D721Med (cell line): ENCODE data around the gene ENPP6.
"Not testable (repeated sequence)": the region's sequence is repeated elsewhere in the genome, so short reads cannot be mapped to it uniquely, and the experiment has no call there.

Experiments
- DNase-seq: peaks from one replicate; pipeline ENCODE4 v3.0.0; 2011; ENCODE audit warnings: low spot score; ENCODE audit not compliant: insufficient read length
- FAIRE-seq: peaks from 2 replicates; lab custom pipeline; 2011; peaks lifted over from hg19 to GRCh38; lab: Jason Lieb, UNC
- CTCF ChIP-seq: IDR thresholded peaks from 2 replicates; pipeline ENCODE4 v1.5.1; 2012; ENCODE audit warnings: mild to moderate bottlenecking, control low read depth; ENCODE audit not compliant: insufficient read depth; ENCODE audit errors: missing control alignments

The ENPP6 gene

GRCh38 chr4:184143770-184144564 lies 73.7 kb downstream of the ENPP6 start:
- FAIRE-seq (no peak), DNase-seq (no peak)
- TF ChIP-seq CTCF = no peak

- DNase-seq (no peak), FAIRE-seq (no peak)
- no peak for TF ChIP-seq CTCF
Measured at GRCh38 chr4:184142121-184143000, 75.3 kb downstream of the ENPP6 start.

- not testable (repeated sequence) for DNase-seq, FAIRE-seq
Measured at GRCh38 chr4:184140901-184141300, 76.8 kb downstream of the ENPP6 start.

GRCh38 chr4:184136525-184136924 lies 81.1 kb downstream of the ENPP6 start:
- DNase-seq = no peak
- FAIRE-seq = no peak
- no peak for TF ChIP-seq CTCF

- no peak for DNase-seq
Measured at GRCh38 chr4:184126800-184127199, 90.9 kb downstream of the ENPP6 start.

GRCh38 chr4:184122631-184123408 lies 94.9 kb downstream of the ENPP6 start:
- TF ChIP-seq CTCF = no peak
- FAIRE-seq (no peak), DNase-seq (no peak)

More at GRCh38 chr4:184126800-184127199, 90.9 kb downstream of the ENPP6 start:
- TF ChIP-seq CTCF = no peak
- no peak for FAIRE-seq

GRCh38 chr4:184120549-184121127 lies 97.0 kb downstream of the ENPP6 start:
- no peak for DNase-seq
- TF ChIP-seq CTCF = no peak
- no peak for FAIRE-seq
